HUDEP-2 (cell line): ENCODE results near the gene GABRA4.

Experiments
- DNase-seq, 76 experiments: peaks; one replicate each; lab custom pipeline; 2025; ENCODE audit not compliant: unreplicated experiment in 76 of 76; lab: John Stamatoyannopoulos, UW

Gene GABRA4

DNA sequence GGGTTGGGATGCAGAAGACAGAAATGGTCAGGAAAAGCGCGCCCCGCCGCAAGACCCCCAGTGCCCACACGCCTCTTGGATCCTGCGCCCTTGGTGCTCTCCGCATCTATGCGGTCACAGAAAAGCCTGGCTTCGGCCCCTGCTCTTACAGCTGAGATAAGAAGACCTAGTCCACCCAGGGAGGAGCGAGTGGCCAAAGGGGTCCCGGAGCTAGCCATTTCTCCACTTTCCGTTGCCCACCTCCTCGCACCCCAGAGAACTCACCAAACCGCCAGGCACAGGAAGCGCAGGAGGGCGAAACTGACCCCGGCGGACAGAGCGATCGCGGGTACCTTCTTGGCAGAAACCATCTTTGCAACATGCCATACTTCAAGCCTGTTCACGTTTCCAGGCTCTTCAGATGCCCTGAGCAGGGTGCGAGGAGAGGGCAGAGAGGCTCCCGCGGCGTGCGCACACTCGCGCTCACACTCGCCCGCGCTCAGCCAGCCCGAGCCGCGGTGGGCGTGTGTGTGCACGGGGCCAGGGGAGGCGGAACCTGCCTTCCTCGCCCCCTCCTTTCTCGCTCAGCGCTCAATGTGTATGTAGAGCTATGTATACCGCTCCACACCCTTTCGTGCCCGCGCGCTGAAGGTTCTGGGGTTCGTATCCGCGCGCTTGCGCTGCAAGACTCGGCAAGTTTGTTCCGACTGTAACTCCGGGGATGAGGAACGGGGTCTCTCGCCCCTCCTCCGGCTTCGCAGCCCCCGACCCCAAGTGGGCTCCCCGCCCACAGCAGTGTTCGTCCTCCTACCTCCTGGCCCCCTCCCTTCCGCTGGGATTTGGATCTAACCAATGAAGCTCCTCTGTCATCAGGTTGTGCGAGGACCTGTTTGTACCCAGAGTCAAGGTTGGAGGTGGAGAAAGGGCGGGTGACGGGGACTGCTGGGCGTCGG is at the start of gene GABRA4:
Gene GABRA4, minus strand, starts transcription at position 507 of the 932 bp plus-strand sequence. Its CDS starts 157 bp downstream, at position 350.
- no peak for DNase-seq

GRCh38 chr4:47040828-47041227 is 47.4 kb upstream of the GABRA4 start:
- no peak for DNase-seq

DNA sequence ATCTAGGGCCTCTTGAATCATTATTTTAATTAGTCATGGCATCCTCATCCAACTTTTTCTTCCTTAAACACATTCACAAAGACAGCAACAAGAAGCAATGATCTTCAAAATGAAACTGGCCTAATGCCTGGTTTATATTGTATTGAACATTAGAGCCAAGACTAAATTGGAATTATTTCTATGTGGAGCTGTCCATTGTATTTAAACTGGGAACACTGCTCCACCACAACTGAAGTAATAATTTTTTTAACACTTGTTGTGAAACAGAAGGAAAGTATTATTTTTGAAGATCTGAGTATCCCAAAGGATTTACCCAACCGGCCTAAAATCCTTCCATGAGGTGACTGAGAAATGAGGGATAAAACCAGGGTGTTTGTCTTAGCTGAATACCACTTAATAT is 44.9 kb upstream of the GABRA4 start:
- DNase-seq, result no peak

GRCh38 chr4:47032405-47033106 is 39.2 kb upstream of the GABRA4 start:
- DNase-seq, result peak in 55 of 76 experiments; percentile 0 to 55 (median 19)

GRCh38 chr4:47031751-47032404 is 38.5 kb upstream of the GABRA4 start:
- no peak for DNase-seq

DNA sequence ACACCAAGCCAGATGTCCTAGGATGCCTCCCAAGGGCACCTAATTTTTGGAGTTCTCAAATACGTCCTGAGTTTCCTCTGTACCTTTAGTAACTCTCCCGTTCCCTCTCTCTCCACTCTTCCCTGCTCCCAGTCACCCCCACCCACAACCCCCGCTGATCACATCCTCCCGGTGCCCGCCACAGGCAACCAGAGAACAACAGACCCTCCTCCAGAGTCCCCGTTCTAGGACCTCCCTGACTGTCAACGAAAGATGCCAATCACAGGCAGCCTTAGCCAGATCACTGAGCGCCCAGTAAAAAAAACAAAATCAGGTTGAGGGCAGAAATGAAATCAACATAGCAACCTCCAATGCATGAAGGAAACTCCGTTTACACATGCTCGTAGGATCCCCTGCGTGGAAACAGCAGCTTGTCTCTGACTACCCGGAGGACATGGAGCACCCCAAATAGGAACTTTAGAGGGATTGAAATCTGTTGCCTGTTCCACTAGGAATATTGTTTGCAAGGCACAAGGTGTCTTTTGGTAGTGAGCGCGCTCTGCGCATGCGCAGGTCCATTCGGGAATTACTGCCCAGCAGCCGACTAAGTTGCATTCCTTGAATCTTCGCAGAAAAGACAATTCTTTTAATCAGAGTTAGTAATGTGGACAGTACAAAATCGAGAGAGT is 37.8 kb upstream of the GABRA4 start, which contains the start of gene GABRB1:
Gene GABRB1, plus strand, starts transcription at position 557 of the 668 bp plus-strand sequence.
- peak in 10 of 76 experiments; percentile 1 to 10 (median 2) for DNase-seq

DNA sequence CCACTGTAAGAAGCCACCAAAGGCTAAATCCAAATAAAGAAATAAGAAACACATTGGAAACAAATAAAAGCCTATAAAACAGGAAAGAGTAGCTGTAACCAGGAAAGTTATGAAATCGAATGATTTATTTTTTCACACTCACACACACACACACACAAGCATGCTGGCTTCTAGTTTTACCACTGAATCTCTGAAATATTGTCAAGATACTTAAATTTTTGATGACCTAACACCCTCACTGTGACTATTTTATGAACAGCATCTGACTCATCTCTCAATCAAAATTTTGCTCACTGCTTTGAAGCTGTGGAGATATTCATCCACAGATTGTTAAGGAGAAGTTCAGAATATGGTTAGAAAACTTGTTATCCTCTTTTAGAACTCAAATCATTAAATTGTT is 24.1 kb upstream of the GABRA4 start:
- no peak for DNase-seq

GRCh38 chr4:47017081-47017480 is 23.7 kb upstream of the GABRA4 start:
- no peak for DNase-seq

DNA sequence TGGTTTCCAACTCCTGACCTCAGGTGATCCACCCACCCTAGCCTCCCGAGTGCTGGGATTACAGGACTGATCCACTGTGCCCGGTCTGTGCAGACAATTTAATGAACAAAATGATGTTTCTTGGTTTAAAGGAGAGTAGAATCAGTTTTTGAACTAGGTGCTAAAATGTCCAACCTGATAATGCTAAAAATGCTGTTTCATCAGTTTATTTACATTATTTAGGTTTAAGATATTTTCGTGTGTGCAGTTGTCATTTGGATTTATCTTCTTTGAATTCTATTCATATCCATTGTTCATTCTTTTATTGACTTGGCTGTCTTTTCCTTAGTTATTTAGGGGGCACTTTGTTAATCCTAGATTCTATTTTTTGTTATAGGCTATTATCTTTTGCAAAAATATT is 20.0 kb upstream of the GABRA4 start:
- no peak for DNase-seq

DNA sequence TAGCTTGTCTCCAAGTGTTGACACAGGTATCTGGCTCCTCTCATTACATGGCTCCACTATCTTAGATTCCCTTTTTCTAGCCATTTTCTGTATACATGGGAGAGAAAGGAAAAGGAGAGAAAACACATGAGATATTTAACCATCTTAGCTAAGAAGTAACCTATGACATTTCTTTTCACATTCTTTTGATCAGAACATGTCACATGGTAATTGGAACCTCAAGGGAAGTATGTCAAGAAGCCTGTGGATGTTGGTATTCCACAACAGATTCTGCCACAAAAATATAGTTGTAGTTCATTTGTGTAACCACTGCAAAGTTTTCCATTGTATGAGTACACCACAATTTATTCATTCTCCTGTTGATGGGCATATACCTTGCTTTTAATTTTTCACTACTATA is 19.3 kb upstream of the GABRA4 start:
- no peak for DNase-seq

GRCh38 chr4:47010912-47011446 is 17.6 kb upstream of the GABRA4 start:
- DNase-seq, result no peak

- no peak for DNase-seq
Measured at GRCh38 chr4:47010347-47010911, 17.0 kb upstream of the GABRA4 start.

- DNase-seq, result no peak
Measured at GRCh38 chr4:47002580-47002979, 9.2 kb upstream of the GABRA4 start.

DNA sequence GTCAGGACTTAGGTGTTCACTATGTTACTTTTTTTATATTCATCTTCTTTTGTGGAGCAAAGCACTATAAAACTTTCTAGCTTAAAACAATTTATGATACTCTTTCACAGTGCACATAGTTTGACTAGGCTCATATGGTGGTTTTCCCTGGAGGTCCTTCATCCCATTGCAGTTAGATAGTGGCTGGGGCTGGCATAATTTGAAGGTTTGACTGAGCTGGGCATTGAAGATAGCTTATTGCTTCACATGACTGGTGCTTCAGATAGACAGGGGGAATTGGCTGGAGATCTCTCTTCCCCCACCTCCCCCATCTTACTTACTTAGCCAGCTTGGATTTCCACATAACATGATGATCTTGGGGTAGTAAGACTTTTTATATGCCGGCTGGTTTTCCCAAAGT is 7.0 kb upstream of the GABRA4 start:
- peak in 2 of 76 experiments; percentile 5 to 35 for DNase-seq

DNA sequence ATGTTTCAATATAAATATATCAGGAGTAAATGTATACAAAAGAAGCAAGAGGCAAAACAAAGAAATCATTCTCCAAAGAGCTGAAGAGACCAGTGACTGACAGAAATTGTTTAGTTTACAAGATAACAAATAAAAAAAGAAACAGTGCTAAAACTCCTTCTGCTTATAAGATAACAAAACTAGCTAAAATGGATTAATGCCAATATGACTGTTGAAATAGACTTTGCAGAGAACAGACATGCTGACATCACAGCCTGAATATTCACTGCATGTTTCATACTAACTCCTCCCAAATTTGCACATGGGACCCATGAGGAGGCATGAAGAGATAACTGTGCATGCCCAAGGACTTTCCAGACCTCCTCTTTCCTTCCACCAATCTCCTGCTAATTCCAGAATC is 6.2 kb upstream of the GABRA4 start:
- DNase-seq, result peak in 4 of 76 experiments; percentile 1 to 17 (median 6)

- no peak for DNase-seq
Measured at GRCh38 chr4:46994007-46994405, 625 bp upstream of the GABRA4 start.

GRCh38 chr4:46992338-46992737 is 1.0 kb downstream of the GABRA4 start:
- no peak for DNase-seq

DNA sequence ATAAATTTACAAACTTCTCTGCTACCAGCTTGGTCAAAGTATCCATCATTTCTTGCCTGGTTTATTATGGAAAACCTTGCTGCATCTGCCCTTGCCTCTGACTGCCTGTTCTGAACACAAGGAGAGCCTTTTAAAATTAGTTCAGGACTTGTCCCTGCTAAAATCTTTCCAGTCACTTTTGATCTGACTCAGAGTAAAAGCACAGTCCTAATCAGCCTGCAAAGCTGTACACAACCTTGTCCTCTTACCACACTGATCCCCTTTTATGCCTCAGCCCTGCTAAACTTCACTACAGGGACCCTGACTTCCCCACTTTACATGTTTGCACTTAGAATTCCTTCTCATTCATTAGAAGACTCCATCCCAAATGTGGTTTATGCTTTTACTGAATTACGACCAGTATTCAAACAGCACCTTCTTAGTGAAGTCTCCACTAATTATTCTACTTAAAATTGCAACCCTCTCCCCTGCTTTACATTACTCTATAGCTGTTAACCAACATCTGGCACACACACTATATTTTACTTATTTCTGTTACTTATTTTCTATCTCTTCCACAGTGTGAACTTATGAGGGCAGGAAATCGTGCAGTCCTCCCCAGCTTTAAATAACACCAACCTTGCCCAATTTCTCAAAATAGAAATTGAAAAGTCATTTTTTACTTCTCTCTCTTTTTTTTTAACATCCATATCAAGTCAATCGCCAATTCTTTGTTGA is 6.3 kb downstream of the GABRA4 start:
- no peak for DNase-seq

GRCh38 chr4:46984781-46985180 is 8.6 kb downstream of the GABRA4 start:
- DNase-seq, result no peak
